GM12801 (cell line): ENCODE data around the gene SETD4.

Experiments used
- TF ChIP-seq, protein P1 (sequence below): IDR thresholded peaks from one replicate; pipeline ENCODE4 v1.5.1; 2011; ENCODE audit warnings: control low read depth; ENCODE audit not compliant: insufficient read length; ENCODE audit errors: extremely low read depth

SETD4 gene

DNA sequence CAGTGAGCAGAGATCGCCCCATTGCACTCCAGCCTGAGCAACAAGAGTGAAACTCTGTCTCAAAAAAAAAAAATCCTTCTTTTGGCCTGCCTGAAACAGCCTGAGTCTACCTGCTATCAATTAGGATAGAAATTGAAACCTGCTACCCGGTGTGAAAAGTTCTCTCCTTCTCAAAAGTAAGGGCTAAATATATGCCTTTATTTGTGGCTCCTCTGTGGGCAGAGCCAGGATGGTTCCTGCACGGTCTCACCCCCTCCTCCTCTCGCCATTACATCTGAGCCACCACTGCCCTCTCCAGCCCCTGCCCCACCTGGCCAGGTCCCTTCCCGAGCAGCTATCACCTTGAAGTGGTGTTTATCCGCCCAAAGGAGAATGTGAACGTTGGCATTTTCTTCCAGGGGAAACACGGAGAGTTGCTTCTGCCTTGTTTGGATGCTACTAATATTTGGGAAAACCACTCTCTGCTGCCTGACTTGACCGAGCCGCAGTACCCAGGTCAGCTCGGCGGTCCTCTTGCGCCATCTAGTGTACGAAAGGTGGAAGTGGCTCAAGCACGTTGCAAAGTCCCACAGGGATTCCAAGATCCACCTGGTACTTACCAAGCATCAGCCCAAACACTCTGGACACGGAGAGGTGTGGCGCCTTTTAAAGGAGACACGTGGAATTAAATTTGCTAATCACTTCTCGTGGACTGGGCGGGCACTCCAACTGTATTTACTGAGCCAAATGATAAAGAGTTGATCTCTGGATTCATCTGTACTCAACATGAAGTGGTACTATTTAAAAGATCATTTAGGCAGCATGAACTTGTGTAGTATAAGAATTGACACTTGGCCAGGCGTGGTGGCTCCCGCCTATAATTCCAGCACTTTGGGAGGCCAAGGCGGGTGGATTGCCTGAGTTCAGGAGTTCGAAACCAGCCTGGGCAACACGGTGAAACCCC, 31.9 kb downstream of the SETD4 start:
- TF ChIP-seq, protein P1, sequence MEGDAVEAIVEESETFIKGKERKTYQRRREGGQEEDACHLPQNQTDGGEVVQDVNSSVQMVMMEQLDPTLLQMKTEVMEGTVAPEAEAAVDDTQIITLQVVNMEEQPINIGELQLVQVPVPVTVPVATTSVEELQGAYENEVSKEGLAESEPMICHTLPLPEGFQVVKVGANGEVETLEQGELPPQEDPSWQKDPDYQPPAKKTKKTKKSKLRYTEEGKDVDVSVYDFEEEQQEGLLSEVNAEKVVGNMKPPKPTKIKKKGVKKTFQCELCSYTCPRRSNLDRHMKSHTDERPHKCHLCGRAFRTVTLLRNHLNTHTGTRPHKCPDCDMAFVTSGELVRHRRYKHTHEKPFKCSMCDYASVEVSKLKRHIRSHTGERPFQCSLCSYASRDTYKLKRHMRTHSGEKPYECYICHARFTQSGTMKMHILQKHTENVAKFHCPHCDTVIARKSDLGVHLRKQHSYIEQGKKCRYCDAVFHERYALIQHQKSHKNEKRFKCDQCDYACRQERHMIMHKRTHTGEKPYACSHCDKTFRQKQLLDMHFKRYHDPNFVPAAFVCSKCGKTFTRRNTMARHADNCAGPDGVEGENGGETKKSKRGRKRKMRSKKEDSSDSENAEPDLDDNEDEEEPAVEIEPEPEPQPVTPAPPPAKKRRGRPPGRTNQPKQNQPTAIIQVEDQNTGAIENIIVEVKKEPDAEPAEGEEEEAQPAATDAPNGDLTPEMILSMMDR = peak; percentile 74

DNA sequence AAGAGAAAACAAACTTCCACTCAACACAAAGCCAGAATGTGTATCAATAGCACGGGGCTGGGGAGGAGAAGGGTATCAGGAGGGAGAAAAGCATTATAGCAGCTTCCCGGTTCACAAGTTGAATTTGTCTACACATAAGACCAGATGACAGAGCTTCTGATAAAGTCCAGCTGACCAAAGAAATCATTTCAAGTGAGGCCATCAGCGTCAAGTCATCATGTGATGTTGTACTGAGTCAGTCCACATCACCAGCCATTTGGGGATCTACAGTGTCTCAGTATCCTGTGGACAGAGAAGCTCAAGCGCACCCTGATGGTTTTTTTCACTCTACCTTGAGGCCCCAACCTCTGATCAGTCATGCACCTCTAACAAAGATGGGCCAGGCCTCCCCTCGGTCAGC, 33.0 kb downstream of the SETD4 start:
- TF ChIP-seq, protein P1 = no peak

DNA sequence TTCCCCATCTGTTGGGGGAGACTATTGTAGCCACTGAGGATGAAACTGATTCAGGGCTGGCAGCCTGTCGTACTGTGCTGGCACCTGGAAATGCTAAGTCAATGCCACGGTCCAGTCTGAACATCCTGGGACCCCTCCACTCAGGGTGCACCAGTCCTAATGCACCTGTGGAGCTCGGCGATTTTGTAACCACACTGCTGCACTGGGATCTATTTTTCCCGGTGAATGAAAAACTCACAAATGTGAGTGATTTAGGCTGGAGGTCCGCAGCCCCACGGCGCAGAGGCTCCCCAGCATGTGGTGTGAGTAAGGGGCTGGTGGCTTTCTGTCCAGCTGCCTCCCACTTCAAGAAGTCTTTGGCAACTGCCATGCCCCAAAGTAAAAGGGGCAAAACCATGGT, 35.5 kb downstream of the SETD4 start:
- TF ChIP-seq, protein P1 = no peak

DNA sequence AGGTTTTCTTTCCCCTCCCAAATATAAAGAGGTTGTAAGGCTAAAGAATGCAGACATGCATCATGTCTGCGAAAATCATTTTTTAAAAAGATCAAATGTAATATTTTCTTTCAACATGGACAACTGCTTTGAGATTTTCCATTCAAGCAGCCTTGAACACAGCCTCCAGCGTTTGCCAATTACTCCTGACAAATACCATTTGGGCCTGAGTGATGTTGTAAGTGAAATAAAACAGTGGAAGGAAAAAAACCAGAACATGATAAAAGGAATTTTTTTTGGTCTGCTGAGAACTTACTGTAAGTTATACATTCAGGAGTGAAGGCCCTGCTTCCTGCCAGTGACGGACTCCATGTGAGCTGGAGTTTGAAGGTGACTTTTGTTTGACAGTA, 37.2 kb downstream of the SETD4 start:
- TF ChIP-seq, protein P1 = no peak

DNA sequence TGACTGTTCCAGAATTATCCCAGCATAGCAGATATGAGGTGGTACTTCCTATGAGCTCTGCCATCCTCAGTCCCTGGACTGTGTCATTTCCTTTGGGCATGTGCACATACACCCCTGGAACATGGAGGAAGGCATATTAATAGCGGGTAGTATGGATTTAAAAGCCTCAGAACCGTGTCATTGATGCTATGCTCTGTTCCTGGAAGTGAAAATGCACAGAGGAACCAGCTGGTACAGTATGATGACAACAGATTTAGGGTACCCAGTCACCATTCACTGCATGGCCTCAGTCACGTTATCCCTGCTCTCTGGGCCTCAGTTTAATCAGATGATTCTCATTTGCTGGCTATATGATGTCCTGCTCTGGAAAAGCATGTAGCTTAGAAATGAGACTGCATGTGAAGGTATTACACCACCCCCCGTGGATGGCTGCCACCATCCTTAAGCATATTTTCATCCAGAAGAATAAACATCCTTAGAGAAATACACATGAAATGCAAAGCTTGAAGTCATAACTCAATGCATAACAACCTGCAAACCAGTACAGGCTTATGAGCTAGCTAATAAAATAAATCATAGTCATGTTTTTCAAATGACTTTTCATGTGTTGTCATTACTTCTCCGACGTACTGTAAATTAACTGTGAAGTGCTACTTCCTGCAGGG, 37.8 kb downstream of the SETD4 start:
- TF ChIP-seq, protein P1 = no peak

DNA sequence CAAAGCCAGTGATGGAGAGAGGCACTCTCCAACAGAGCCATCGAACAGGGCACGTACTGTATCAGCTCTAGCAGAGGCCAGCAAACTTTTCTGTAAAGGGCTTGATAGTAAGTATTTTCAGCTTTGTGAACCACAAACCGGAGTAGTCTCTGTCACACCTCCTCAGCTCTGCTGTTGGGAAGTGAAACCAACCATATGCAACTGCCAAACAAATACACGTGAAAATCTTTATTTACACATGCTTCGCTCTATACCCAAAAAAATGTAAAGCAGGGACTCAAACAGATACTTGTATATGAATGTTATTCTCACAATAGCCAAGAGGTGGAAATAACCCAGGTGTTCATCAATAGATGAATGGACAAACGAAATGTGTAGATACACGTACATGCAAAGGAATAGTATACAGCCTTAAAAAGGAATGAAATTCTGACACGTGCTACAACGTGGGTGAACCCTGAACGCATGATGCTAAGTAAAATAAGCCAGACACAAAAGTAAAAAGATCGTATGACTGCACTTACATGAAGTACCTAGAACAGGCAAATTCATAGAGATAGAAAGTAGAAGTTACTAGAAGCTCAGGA, 39.0 kb downstream of the SETD4 start:
- TF ChIP-seq, protein P1 = no peak

DNA sequence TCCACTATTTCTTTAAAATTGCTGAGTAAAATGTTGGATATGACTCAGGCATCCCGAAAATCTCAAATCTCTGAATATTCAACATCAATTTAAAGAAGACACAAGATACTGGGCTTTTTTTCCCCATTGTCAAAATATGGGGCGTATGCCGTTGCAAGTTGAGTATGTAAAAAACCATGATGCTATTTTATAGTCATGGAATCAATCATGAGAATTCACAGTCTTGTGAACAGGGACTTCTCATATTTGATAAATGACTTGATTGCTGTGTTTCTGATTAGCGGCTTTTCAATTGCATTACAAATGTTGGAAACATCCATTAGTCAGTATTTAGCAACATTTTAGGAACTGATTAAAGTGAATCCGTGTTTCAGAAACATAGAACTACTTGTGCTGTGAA, 45.3 kb downstream of the SETD4 start:
- TF ChIP-seq, protein P1 = no peak
